ENCODE measurements around the gene NR1H4. TPM values are rescaled to one million over a fixed set of nuclear protein-coding genes. Genes with fewer than 3 reads are reported as not detected.

NR1H4 gene
- polyA plus RNA-seq, 3 donors: not detected

DNA sequence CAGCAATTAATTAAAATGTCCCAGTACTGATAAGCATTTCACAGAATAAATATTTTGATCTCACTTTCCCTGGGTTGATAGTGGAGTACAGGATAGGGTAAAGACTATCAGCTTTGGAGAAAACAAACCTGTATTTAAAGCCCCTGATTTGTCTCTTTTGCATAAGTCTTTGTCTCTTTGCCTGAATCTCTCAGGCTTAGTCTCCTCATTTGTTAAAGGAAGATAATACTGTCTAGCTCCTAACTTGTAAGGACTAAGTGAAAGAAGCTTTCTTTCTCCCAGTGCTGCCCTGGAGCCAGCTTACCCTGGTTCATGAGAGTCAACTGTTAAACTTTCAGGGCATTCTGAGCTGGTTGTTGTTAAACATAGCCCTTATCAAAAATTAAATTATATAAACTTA, 5.5 kb upstream of the NR1H4 start:
- Mint-ChIP-seq H3K9me3 (peaks cover 0 to 3% (median 0%) of the 10 kb centered on the region in 7 donors), H3K36me3 (no peaks in the 10 kb centered on the region), H3K4me3 (no peak overlapping the region), H3K27me3 (ENCODE audit: low read depth in 3 of 3) (peaks cover under 1 to 7% (median 2%) of the 10 kb centered on the region in 3 donors), H3K4me1 (no peaks in the 10 kb centered on the region), H3K27ac (no peak overlapping the region)
- H3K36me3 ChIP-seq (replicated peaks in 1 of 2; ENCODE audit: control insufficient read depth in 1 of 2, insufficient read depth in 2 of 2, low read length in 2 of 2): no peaks in the 10 kb centered on the region
- TF ChIP-seq, protein P1, sequence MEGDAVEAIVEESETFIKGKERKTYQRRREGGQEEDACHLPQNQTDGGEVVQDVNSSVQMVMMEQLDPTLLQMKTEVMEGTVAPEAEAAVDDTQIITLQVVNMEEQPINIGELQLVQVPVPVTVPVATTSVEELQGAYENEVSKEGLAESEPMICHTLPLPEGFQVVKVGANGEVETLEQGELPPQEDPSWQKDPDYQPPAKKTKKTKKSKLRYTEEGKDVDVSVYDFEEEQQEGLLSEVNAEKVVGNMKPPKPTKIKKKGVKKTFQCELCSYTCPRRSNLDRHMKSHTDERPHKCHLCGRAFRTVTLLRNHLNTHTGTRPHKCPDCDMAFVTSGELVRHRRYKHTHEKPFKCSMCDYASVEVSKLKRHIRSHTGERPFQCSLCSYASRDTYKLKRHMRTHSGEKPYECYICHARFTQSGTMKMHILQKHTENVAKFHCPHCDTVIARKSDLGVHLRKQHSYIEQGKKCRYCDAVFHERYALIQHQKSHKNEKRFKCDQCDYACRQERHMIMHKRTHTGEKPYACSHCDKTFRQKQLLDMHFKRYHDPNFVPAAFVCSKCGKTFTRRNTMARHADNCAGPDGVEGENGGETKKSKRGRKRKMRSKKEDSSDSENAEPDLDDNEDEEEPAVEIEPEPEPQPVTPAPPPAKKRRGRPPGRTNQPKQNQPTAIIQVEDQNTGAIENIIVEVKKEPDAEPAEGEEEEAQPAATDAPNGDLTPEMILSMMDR (IDR thresholded peaks at IDR 0.05): no peak
- H3K27ac ChIP-seq (ENCODE audit: low read depth in 1 of 2, low read length in 2 of 2): no peak overlapping the region
- no peak overlapping the region for H2AFZ ChIP-seq (ENCODE audit: insufficient read depth, low read depth, low read length, poor library complexity, severe bottlenecking)
- no peaks in the 10 kb centered on the region for H3K9me3 ChIP-seq (replicated peaks in 1 of 2; ENCODE audit: control insufficient read depth in 1 of 2, insufficient read depth in 1 of 2, low read length in 2 of 2)
- DNase-seq: no peak
- no peaks in the 10 kb centered on the region for H4K20me1 ChIP-seq (ENCODE audit: insufficient read depth, low read length)
- no peaks in the 10 kb centered on the region for H3K79me2 ChIP-seq (ENCODE audit: insufficient read depth, low read length)
- no peak overlapping the region for H3K4me2 ChIP-seq (replicated peaks; ENCODE audit: extremely low read depth, low read length, poor library complexity, severe bottlenecking)
- no peaks in the 10 kb centered on the region for H3K4me1 ChIP-seq (ENCODE audit: control insufficient read depth in 1 of 2, insufficient read depth in 2 of 2, low read length in 2 of 2)
- intact Hi-C loops (cut with micrococcal nuclease): no loop called here
- H3K9ac ChIP-seq (ENCODE audit: insufficient read depth, low read length, poor library complexity, severe bottlenecking): no peak overlapping the region
- no peak overlapping the region for H3K4me3 ChIP-seq (replicated peaks in 1 of 3; ENCODE audit: low read depth in 2 of 3, low read length in 3 of 3)
- no peaks in the 10 kb centered on the region for H3K27me3 ChIP-seq (ENCODE audit: control insufficient read depth in 2 of 2, insufficient read depth in 2 of 2, low read length in 2 of 2)

DNA sequence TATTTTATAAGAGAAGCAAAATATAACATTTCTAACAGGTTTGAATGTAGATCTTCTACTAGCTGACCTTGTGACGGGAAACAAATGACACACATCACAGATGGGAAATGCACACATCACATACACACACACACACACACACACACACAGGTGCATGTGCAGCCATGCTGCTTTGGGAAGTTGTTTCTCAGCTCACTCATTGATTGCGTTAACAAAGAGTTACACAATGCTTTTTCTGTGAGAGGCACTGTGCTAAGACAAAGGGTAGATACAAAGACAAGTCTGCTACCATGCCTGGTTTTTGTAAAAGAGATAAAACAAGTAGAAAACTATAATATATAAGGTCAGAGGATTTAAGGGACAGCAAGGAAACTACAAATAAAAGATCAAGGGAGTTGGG, 1.3 kb upstream of the NR1H4 start:
- Mint-ChIP-seq H3K9me3 (peaks cover 0 to 5% (median 0%) of the 10 kb centered on the region in 7 donors), H3K36me3 (no peaks in the 10 kb centered on the region), H3K4me3 (no peak overlapping the region), H3K4me1 (no peaks in the 10 kb centered on the region), H3K27me3 (ENCODE audit: low read depth in 3 of 3) (peaks cover 2 to 7% (median 6%) of the 10 kb centered on the region in 3 donors), H3K27ac (no peak overlapping the region)
- intact Hi-C loops (cut with micrococcal nuclease): no loop called here
- no peaks in the 10 kb centered on the region for H3K4me1 ChIP-seq (ENCODE audit: control insufficient read depth in 1 of 2, insufficient read depth in 2 of 2, low read length in 2 of 2)
- no CpG with 5 or more reads among the region's 2 CpGs for WGBS (ENCODE audit: insufficient coverage)
- no peak overlapping the region for H3K4me2 ChIP-seq (replicated peaks; ENCODE audit: extremely low read depth, low read length, poor library complexity, severe bottlenecking)
- no peaks in the 10 kb centered on the region for H4K20me1 ChIP-seq (ENCODE audit: insufficient read depth, low read length)
- H3K9me3 ChIP-seq (replicated peaks in 1 of 2; ENCODE audit: control insufficient read depth in 1 of 2, insufficient read depth in 1 of 2, low read length in 2 of 2): no peaks in the 10 kb centered on the region
- no peaks in the 10 kb centered on the region for H3K79me2 ChIP-seq (ENCODE audit: insufficient read depth, low read length)
- H2AFZ ChIP-seq (ENCODE audit: insufficient read depth, low read depth, low read length, poor library complexity, severe bottlenecking): no peak overlapping the region
- no peaks in the 10 kb centered on the region for H3K36me3 ChIP-seq (replicated peaks in 1 of 2; ENCODE audit: control insufficient read depth in 1 of 2, insufficient read depth in 2 of 2, low read length in 2 of 2)
- H3K27ac ChIP-seq (ENCODE audit: low read depth in 1 of 2, low read length in 2 of 2): no peak overlapping the region
- H3K4me3 ChIP-seq (replicated peaks in 1 of 3; ENCODE audit: low read depth in 2 of 3, low read length in 3 of 3): no peak overlapping the region
- TF ChIP-seq, protein P1 (IDR thresholded peaks at IDR 0.05): no peak
- no peak overlapping the region for H3K9ac ChIP-seq (ENCODE audit: insufficient read depth, low read length, poor library complexity, severe bottlenecking)
- no peaks in the 10 kb centered on the region for H3K27me3 ChIP-seq (ENCODE audit: control insufficient read depth in 2 of 2, insufficient read depth in 2 of 2, low read length in 2 of 2)
- no peak for DNase-seq
